ENCODE results near the gene ADO.

The ADO gene

GRCh38 chr10:62814756-62815380 lies 10.3 kb downstream of the ADO start:
- Mint-ChIP-seq H3K4me3 (peak overlapping the region; percentile 89), H3K36me3 (ENCODE audit: low read depth) (peaks cover 5% of the 10 kb centered on the region), H3K27ac (no peak overlapping the region), H3K27me3 (ENCODE audit: low read depth, poor library complexity) (peaks cover 88% of the 10 kb centered on the region), H3K4me1 (peaks cover 35% of the 10 kb centered on the region), H3K9me3 (no peaks in the 10 kb centered on the region)
- TF ChIP-seq CTCF (IDR thresholded peaks at IDR 0.05): no peak
- peak; percentile 53 for DNase-seq

GRCh38 chr10:62815381-62816075 lies 11.0 kb downstream of the ADO start:
- H3K4me1 Mint-ChIP-seq: peaks cover 35% of the 10 kb centered on the region
- H3K27me3 Mint-ChIP-seq (ENCODE audit: low read depth, poor library complexity): peaks cover 93% of the 10 kb centered on the region
- H3K27ac Mint-ChIP-seq: peak overlapping the region; percentile 73
- no peak for TF ChIP-seq CTCF (IDR thresholded peaks at IDR 0.05)
- H3K4me3 Mint-ChIP-seq: peak overlapping the region; percentile 89
- peaks cover 5% of the 10 kb centered on the region for H3K36me3 Mint-ChIP-seq (ENCODE audit: low read depth)
- H3K9me3 Mint-ChIP-seq: no peaks in the 10 kb centered on the region
- peak; percentile 20 for DNase-seq

- DNase-seq: no peak
- Mint-ChIP-seq H3K9me3 (no peaks in the 10 kb centered on the region), H3K4me3 (peak overlapping the region; percentile 89), H3K36me3 (ENCODE audit: low read depth) (peaks cover 5% of the 10 kb centered on the region), H3K4me1 (peaks cover 35% of the 10 kb centered on the region), H3K27ac (peak overlapping the region; percentile 73), H3K27me3 (ENCODE audit: low read depth, poor library complexity) (peaks cover 95% of the 10 kb centered on the region)
- TF ChIP-seq CTCF (IDR thresholded peaks at IDR 0.05): no peak
Measured at GRCh38 chr10:62816076-62816330, 11.5 kb downstream of the ADO start.

GRCh38 chr10:62816331-62817120 lies 12.0 kb downstream of the ADO start, which contains the start of gene EGR2:
Gene EGR2, minus strand, starts transcription at chr10:62816366. Its CDS starts 337 bp downstream, at chr10:62816029.
- peak; percentile 89 for DNase-seq
- TF ChIP-seq CTCF (IDR thresholded peaks at IDR 0.05): no peak
- H3K36me3 Mint-ChIP-seq (ENCODE audit: low read depth): peaks cover 5% of the 10 kb centered on the region
- H3K4me1 Mint-ChIP-seq: peaks cover 35% of the 10 kb centered on the region
- H3K27me3 Mint-ChIP-seq (ENCODE audit: low read depth, poor library complexity): peaks cover 95% of the 10 kb centered on the region
- peak within 1 kb of the TSS; percentile 73 for H3K27ac Mint-ChIP-seq
- H3K9me3 Mint-ChIP-seq: no peaks in the 10 kb centered on the region
- H3K4me3 Mint-ChIP-seq: peak within 1 kb of the TSS; percentile 89

GRCh38 chr10:62817121-62817765 lies 12.7 kb downstream of the ADO start:
- Mint-ChIP-seq H3K27ac (no peak overlapping the region), H3K36me3 (ENCODE audit: low read depth) (peaks cover 5% of the 10 kb centered on the region), H3K9me3 (no peaks in the 10 kb centered on the region), H3K27me3 (ENCODE audit: low read depth, poor library complexity) (peaks cover 90% of the 10 kb centered on the region), H3K4me1 (peaks cover 35% of the 10 kb centered on the region), H3K4me3 (peak overlapping the region; percentile 89)
- no peak for TF ChIP-seq CTCF (IDR thresholded peaks at IDR 0.05)
- peak; percentile 55 for DNase-seq

Data from nephron progenitor cell (in vitro differentiated cells).